PFSK-1 (cell line): ENCODE measurements around the gene CUX1.

ENCODE experiments used
- FOXP2 ChIP-seq: optimal IDR thresholded peaks from 2 replicates; pipeline ENCODE3; 2011; ENCODE audit warnings: borderline replicate concordance, control low read depth, inconsistent platforms; ENCODE audit not compliant: insufficient read depth; ENCODE audit errors: extremely low read length, extremely low read depth
- POLR2AphosphoS5 ChIP-seq: IDR thresholded peaks from 2 replicates; pipeline ENCODE4 v1.6.1; 2012; ENCODE audit warnings: low read depth, mild to moderate bottlenecking, control low read depth, low read length, moderate library complexity
- REST ChIP-seq, 2 experiments: IDR thresholded peaks; 2 replicates each; pipeline versions ENCODE4 v1.6.1 to v1.8.0; 2011 to 2012; ENCODE audit warnings: low read depth in 2 of 2, low read length in 2 of 2, control low read depth in 1 of 2, inconsistent platforms in 1 of 2, mild to moderate bottlenecking in 1 of 2, moderate library complexity in 1 of 2; ENCODE audit not compliant: insufficient read depth in 1 of 2
- SIN3A ChIP-seq: IDR thresholded peaks from 2 replicates; pipeline ENCODE4 v1.6.1; 2012; ENCODE audit warnings: mild to moderate bottlenecking, low read length, moderate library complexity, borderline replicate concordance; ENCODE audit not compliant: insufficient read depth
- TAF1 ChIP-seq: IDR thresholded peaks from 2 replicates; pipeline ENCODE4 v1.6.1; 2012; ENCODE audit warnings: low read length, control low read depth, borderline replicate concordance; ENCODE audit not compliant: insufficient read depth

CUX1 gene

GRCh38 chr7:102101926-102102325 is 284.5 kb downstream of the CUX1 start:
- TF ChIP-seq POLR2AphosphoS5 = no peak
- no peak for TF ChIP-seq FOXP2
- no peak for TF ChIP-seq REST (IDR thresholded peaks at IDR 0.05; ENCODE audit: insufficient read depth in 1 of 2, low read depth in 2 of 2, low read length in 2 of 2)
- TF ChIP-seq TAF1 = no peak
- no peak for TF ChIP-seq SIN3A

- TF ChIP-seq REST (IDR thresholded peaks at IDR 0.05; ENCODE audit: insufficient read depth in 1 of 2, low read depth in 2 of 2, low read length in 2 of 2) (no peak), SIN3A (no peak), FOXP2 (no peak), TAF1 (no peak), POLR2AphosphoS5 (no peak)
These were observed 285.6 kb downstream of the CUX1 start for GRCh38 chr7:102103027-102103372.

DNA sequence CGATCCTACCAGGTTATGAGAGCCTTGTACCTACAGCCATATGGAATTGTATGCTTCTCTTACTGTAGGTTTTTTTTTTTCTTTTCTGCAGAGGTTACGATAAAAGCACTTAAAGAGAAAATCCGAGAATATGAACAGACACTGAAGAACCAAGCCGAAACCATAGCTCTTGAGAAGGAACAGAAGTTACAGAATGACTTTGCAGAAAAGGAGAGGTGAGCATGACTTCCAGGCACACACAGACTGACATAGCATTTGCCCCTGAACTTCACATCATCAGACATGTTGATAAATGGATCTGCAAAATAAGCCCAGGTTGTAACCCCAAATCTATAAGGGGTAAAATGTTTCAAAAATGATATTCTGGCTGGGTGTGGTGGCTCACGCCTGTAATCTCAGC is 286.8 kb downstream of the CUX1 start:
- TF ChIP-seq FOXP2 (no peak), SIN3A (no peak), POLR2AphosphoS5 (no peak), TAF1 (no peak), REST (IDR thresholded peaks at IDR 0.05; ENCODE audit: insufficient read depth in 1 of 2, low read depth in 2 of 2, low read length in 2 of 2) (no peak)

DNA sequence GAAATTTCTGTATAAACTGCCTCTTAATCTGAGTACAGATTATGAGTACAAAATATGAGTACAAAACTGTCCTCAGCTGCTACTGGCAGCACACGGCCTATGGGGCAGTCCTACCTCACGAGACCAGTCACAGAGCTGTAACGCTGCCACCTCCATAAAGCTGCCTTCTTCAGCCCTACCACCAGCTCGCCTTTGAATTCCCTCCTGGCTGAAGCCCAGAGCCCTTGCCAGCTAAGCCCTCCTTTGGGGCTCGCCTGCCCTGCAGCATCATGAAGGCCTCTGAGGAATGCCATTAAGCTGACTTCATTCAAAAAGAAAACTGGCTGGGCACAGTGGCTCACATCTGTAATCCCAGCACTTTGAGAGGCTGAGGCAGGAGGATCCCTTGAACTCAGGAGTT is 289.2 kb downstream of the CUX1 start:
- no peak for TF ChIP-seq POLR2AphosphoS5
- no peak for TF ChIP-seq FOXP2
- TF ChIP-seq TAF1 = no peak
- TF ChIP-seq SIN3A = no peak
- TF ChIP-seq REST (IDR thresholded peaks at IDR 0.05; ENCODE audit: insufficient read depth in 1 of 2, low read depth in 2 of 2, low read length in 2 of 2) = no peak

DNA sequence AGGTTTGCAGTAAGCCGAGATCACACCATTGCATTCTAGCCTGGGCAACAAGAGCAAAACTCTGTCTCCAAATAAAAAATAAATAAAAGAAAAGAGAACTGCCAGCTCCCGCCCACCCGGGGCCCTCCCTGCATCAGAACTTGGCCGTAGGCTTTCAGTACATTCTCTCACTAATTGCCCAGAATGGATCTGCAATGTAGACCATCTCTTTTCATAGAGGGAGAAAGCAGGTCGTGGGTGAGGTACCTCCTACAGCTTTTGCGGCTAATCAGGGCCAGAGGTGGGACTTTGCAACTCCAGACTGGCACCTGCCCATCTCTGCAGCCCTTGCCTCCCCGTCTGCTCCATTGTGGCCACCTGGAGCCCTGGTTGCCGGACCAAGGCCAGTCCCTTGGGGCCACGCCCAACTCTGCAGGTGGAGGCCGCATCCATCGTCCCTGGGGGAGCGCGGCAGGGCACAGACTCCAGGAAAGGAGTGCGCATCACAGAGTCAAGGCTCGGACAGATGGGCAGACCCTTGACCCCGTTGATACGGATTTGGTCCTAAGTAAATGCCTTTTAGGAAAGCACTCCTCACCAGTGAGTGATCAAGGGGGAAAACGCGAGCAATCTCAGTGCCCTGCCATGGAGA is 290.2 kb downstream of the CUX1 start:
- no peak for TF ChIP-seq POLR2AphosphoS5
- TF ChIP-seq FOXP2 = no peak
- TF ChIP-seq SIN3A = no peak
